ENCODE measurements around the gene SUN1. TPM values are rescaled to one million over a fixed set of nuclear protein-coding genes. Genes with fewer than 3 reads are reported as not detected.
A peak's percentile ranks its signal among the peaks of the same experiment; 100 is the strongest.

SUN1 gene
- total and polyA plus RNA-seq, 9 of the 15 experiments (the other 6 are each of a cell fraction or from before 2014, with no cell fraction given), result 36.8 to 132 (median 62.3) TPM

GRCh38 chr7:906776-907157 lies 74.5 kb downstream of the SUN1 start:
- ChIA-PET CTCF (ENCODE audit: low intra/inter-chr PET ratio) (interaction anchor here (0.6 kb wide), 1 partner anchor 88 kb away, joined by 4 read pairs; no protein-coding TSS in a partner anchor), POLR2A (interaction anchor here (1.2 kb wide), 1 partner anchor 15 kb away, joined by 4 read pairs; no protein-coding TSS in a partner anchor)
- TF ChIP-seq NR2C1 (IDR thresholded peaks at IDR 0.05) (peak; percentile 23; the same call in 1 of the 2 replicates), NR2C1 (tag; IDR thresholded peaks at IDR 0.05) (no peak), MCM7 (IDR thresholded peaks at IDR 0.05) (no peak), ZNF263 (CRISPR knock-in tag; IDR thresholded peaks at IDR 0.05; ENCODE audit: borderline replicate concordance) (peak; percentile 83), NR2C2 (CRISPR knock-in tag; IDR thresholded peaks at IDR 0.05) (no peak), NR2C2 (tag; IDR thresholded peaks at IDR 0.05) (0 out of 2 replicates have a peak, but pooled peaks have one; percentile 9), ZBTB7A (IDR thresholded peaks at IDR 0.05; ENCODE audit: borderline replicate concordance, control insufficient read depth, low read depth, low read length) (peak; percentile 92)
- no peak overlapping the region for H3K9ac ChIP-seq (ENCODE audit: insufficient read depth in 1 of 2, low read depth in 2 of 2, low read length in 2 of 2)
- intact Hi-C loops (cut with micrococcal nuclease), result no loop called here
- peaks cover 11 to 69% of the 10 kb centered on the region in 2 experiments for H3K4me1 ChIP-seq (replicated peaks in 1 of 2; ENCODE audit: control insufficient read depth in 2 of 2, insufficient read depth in 2 of 2, low read length in 2 of 2)
- no peaks in the 10 kb centered on the region for H4K20me1 ChIP-seq (replicated peaks; ENCODE audit: control insufficient read depth, insufficient read depth, low read length)
- H3K27me3 ChIP-seq (ENCODE audit: control insufficient read depth in 2 of 2, insufficient read depth in 2 of 2, low read length in 2 of 2), result peaks cover 9 to 19% of the 10 kb centered on the region in 2 experiments; a peak in 1 of 5 replicates
- no peaks in the 10 kb centered on the region for H3K79me2 ChIP-seq (ENCODE audit: control insufficient read depth, insufficient read depth, low read length)
- 20% methylated on average over 5 of the region's 10 CpGs for WGBS (ENCODE audit: insufficient coverage, low coverage, missing lambda C conversion rate)
- H3K9me1 ChIP-seq (ENCODE audit: control insufficient read depth, insufficient read depth, low read length), result no peaks in the 10 kb centered on the region
- FAIRE-seq (no peak), DNase-seq (ENCODE audit: extremely low read depth in 1 of 4, low spot score in 3 of 4) (no peak), ATAC-seq (peak; percentile 4; the same call in 2 of the 3 replicates)
- H3K36me3 ChIP-seq (ENCODE audit: control insufficient read depth, insufficient read depth, low read length), result no peaks in the 10 kb centered on the region
- H3K9me3 ChIP-seq (replicated peaks; ENCODE audit: control insufficient read depth, insufficient read depth, low read depth, low read length), result no peaks in the 10 kb centered on the region
- in situ Hi-C loops (cut with MboI), result no loop called here
- H2AFZ ChIP-seq (ENCODE audit: low read depth, low read length), result no peak overlapping the region
- BruUV-seq (replicated peaks), result no TSS peak
- no peak overlapping the region for H3K27ac ChIP-seq (ENCODE audit: extremely low read depth, low read depth, low read length)
- H3K4me3 ChIP-seq, result no peak overlapping the region
- H3K4me2 ChIP-seq (ENCODE audit: insufficient read depth, low read length), result no peak overlapping the region
